ENCODE measurements around the gene ZFP36L2. TPM values are rescaled to one million over a fixed set of nuclear protein-coding genes. Genes with fewer than 3 reads are reported as not detected.

The ZFP36L2 gene
- total RNA-seq, 2 donors from 2014 or later = 172 to 197 TPM

- peaks cover 37 to 69% of the 10 kb centered on the region in 2 donors for H3K4me1 ChIP-seq (ENCODE audit: control insufficient read depth in 1 of 2, low read depth in 2 of 2)
Observed at GRCh38 chr2:43266711-43267111, 40.3 kb upstream of the ZFP36L2 start.

GRCh38 chr2:43265421-43265820, 39.0 kb upstream of the ZFP36L2 start:
- H3K4me1 ChIP-seq (ENCODE audit: control insufficient read depth in 1 of 2, low read depth in 2 of 2) = peaks cover 36 to 66% of the 10 kb centered on the region in 2 donors
- no peak for TF ChIP-seq CTCF (IDR thresholded peaks at IDR 0.05)
- H3K4me3 ChIP-seq = peak overlapping the region; percentile 43
- no peaks in the 10 kb centered on the region for H3K9me3 ChIP-seq
- ATAC-seq (ENCODE audit: insufficient number of reproducible peaks, low FRiP score, low read depth) (no peak), DNase-seq (ENCODE audit: low spot score) (no peak)
- H3K27me3 ChIP-seq (replicated peaks; ENCODE audit: insufficient read depth) = no peaks in the 10 kb centered on the region
- H3K27ac ChIP-seq = peak overlapping the region; percentile 82 to 90
- H3K36me3 ChIP-seq = no peaks in the 10 kb centered on the region

More at GRCh38 chr2:43266711-43267111, 40.3 kb upstream of the ZFP36L2 start:
- ATAC-seq (ENCODE audit: insufficient number of reproducible peaks, low FRiP score, low read depth) = no peak
- Histone ChIP-seq H3K36me3 (no peaks in the 10 kb centered on the region), H3K4me3 (no peak overlapping the region), H3K27ac (peak overlapping the region in 1 of 2 donors; percentile 82), H3K27me3 (replicated peaks; ENCODE audit: insufficient read depth) (no peaks in the 10 kb centered on the region), H3K9me3 (no peaks in the 10 kb centered on the region)
- TF ChIP-seq CTCF (IDR thresholded peaks at IDR 0.05) = no peak
- no peak for DNase-seq (ENCODE audit: low spot score)

GRCh38 chr2:43265001-43265400, 38.6 kb upstream of the ZFP36L2 start:
- no peak for TF ChIP-seq CTCF (IDR thresholded peaks at IDR 0.05)
- no peaks in the 10 kb centered on the region for H3K36me3 ChIP-seq
- H3K4me1 ChIP-seq (ENCODE audit: control insufficient read depth in 1 of 2, low read depth in 2 of 2) = peaks cover 32 to 62% of the 10 kb centered on the region in 2 donors
- DNase-seq (ENCODE audit: low spot score) (peak; percentile 38), ATAC-seq (ENCODE audit: insufficient number of reproducible peaks, low FRiP score, low read depth) (no peak)
- no peaks in the 10 kb centered on the region for H3K27me3 ChIP-seq (replicated peaks; ENCODE audit: insufficient read depth)
- H3K9me3 ChIP-seq = no peaks in the 10 kb centered on the region
- peak overlapping the region; percentile 82 to 90 for H3K27ac ChIP-seq
- H3K4me3 ChIP-seq = peak overlapping the region; percentile 43

- peaks cover 11 to 42% of the 10 kb centered on the region in 2 donors for H3K4me1 ChIP-seq (ENCODE audit: control insufficient read depth in 1 of 2, low read depth in 2 of 2)
- no peak overlapping the region for H3K4me3 ChIP-seq
- no peak overlapping the region for H3K27ac ChIP-seq
- H3K36me3 ChIP-seq = no peaks in the 10 kb centered on the region
- no peak for ATAC-seq (ENCODE audit: insufficient number of reproducible peaks, low FRiP score, low read depth)
- no peak for TF ChIP-seq CTCF (IDR thresholded peaks at IDR 0.05)
- H3K9me3 ChIP-seq = no peaks in the 10 kb centered on the region
- DNase-seq (ENCODE audit: low spot score) = no peak
- no peaks in the 10 kb centered on the region for H3K27me3 ChIP-seq (replicated peaks; ENCODE audit: insufficient read depth)
Observed at GRCh38 chr2:43262951-43263350, 36.5 kb upstream of the ZFP36L2 start.

GRCh38 chr2:43262239-43262638, 35.8 kb upstream of the ZFP36L2 start:
- no peak for TF ChIP-seq CTCF (IDR thresholded peaks at IDR 0.05)
- H3K4me1 ChIP-seq (ENCODE audit: control insufficient read depth in 1 of 2, low read depth in 2 of 2) = peaks cover 10 to 35% of the 10 kb centered on the region in 2 donors

More at GRCh38 chr2:43262239-43262638, 35.8 kb upstream of the ZFP36L2 start:
- Histone ChIP-seq H3K4me3 (no peak overlapping the region), H3K36me3 (no peaks in the 10 kb centered on the region), H3K27ac (no peak overlapping the region), H3K27me3 (replicated peaks; ENCODE audit: insufficient read depth) (no peaks in the 10 kb centered on the region), H3K9me3 (no peaks in the 10 kb centered on the region)
- ATAC-seq (ENCODE audit: insufficient number of reproducible peaks, low FRiP score, low read depth) (no peak), DNase-seq (ENCODE audit: low spot score) (no peak)

Data from thoracic aorta (tissue), 2 donors.